Hepatocyte (in vitro differentiated cells): ENCODE results near the gene UBE2L5. TPM values are rescaled to one million over a fixed set of nuclear protein-coding genes. Genes with fewer than 3 reads are reported as not detected.

Source experiments
- DNase-seq: peaks from one replicate; pipeline ENCODE4 v3.0.0-alpha.2; 2016; ENCODE audit warnings: low spot score
- H2AFZ ChIP-seq: fragments of 200-600 bp; sonication (generic); 2 replicates; pipeline ENCODE4 v1.6.0; 2016; ENCODE audit warnings: antibody characterized with exemption, mild to moderate bottlenecking
- H3K27ac ChIP-seq: fragments of 200-600 bp; sonication (generic); 2 replicates; pipeline ENCODE4 v1.5.1; 2016; ENCODE audit warnings: mild to moderate bottlenecking
- H3K27me3 ChIP-seq: fragments of 200-600 bp; sonication (generic); 2 replicates; pipeline ENCODE4 v1.6.1; 2016
- H3K36me3 ChIP-seq: fragments of 200-600 bp; sonication (generic); replicated peaks from 2 replicates; pipeline ENCODE4 v1.5.1; 2016; ENCODE audit warnings: low read depth; ENCODE audit not compliant: insufficient read depth
- H3K4me1 ChIP-seq: fragments of 200-600 bp; sonication (generic); 2 replicates; pipeline ENCODE4 v1.5.1; 2016; ENCODE audit warnings: mild to moderate bottlenecking, moderate library complexity; ENCODE audit not compliant: insufficient read depth
- H3K4me2 ChIP-seq: fragments of 200-600 bp; sonication (generic); 2 replicates; pipeline ENCODE4 v1.6.0; 2016
- H3K4me3 ChIP-seq: fragments of 200-600 bp; sonication (generic); 2 replicates; pipeline ENCODE4 v1.5.1; 2016; ENCODE audit warnings: mild to moderate bottlenecking
- H3K79me2 ChIP-seq: fragments of 200-600 bp; sonication (generic); 2 replicates; pipeline ENCODE4 v1.6.0; 2017; ENCODE audit warnings: mild to moderate bottlenecking
- H3K9me2 ChIP-seq: fragments of 200-600 bp; sonication (generic); replicated peaks from 2 replicates; pipeline ENCODE4 v1.6.0; 2017; ENCODE audit warnings: mild to moderate bottlenecking; ENCODE audit not compliant: insufficient read depth
- H3K9me3 ChIP-seq: fragments of 200-600 bp; sonication (generic); 2 replicates; pipeline ENCODE4 v1.5.1; 2016; ENCODE audit warnings: low read depth, mild to moderate bottlenecking
- H4K20me1 ChIP-seq: fragments of 200-600 bp; sonication (generic); 2 replicates; pipeline ENCODE4 v1.6.0; 2016; ENCODE audit warnings: mild to moderate bottlenecking; ENCODE audit not compliant: insufficient read depth, poor library complexity, severe bottlenecking
- EZH2 ChIP-seq: fragments of 200-600 bp; sonication (generic); IDR thresholded peaks from 2 replicates; pipeline ENCODE4 v1.6.1; 2016; ENCODE audit warnings: antibody characterized with exemption, mild to moderate bottlenecking, borderline replicate concordance
- EZH2phosphoT487 ChIP-seq: fragments of 200-600 bp; sonication (generic); IDR thresholded peaks from one replicate; pipeline ENCODE4 v1.6.1; 2018; ENCODE audit warnings: antibody characterized with exemption, mild to moderate bottlenecking, low read depth, moderate library complexity; ENCODE audit not compliant: unreplicated experiment, severe bottlenecking
- WGBS: methylation state at CpG from one replicate; pipeline ENCODE4 v1.1.6; 2016; ENCODE audit warnings: low lambda C conversion rate; ENCODE audit errors: missing lambda C conversion rate; 5-methylcytosine and 5-hydroxymethylcytosine counted together
- polyA plus RNA-seq: library from polyadenylated mRNA; unstranded; fragments of >200 nt; fragmentation: Nextera tagmentation; extraction: Ambion mirVana; gene quantifications from 2 replicates; pipeline ENCODE4 v1.2.1, GENCODE V29; 2016
- total RNA-seq: library from RNA; depleted of rRNA; stranded (reverse); fragments of >200 nt; gene quantifications from 2 replicates; pipeline ENCODE4 v1.2.3, GENCODE V29; 2014
- TF ChIP-seq, protein P1 (sequence below): fragments of 200-600 bp; sonication (generic); IDR thresholded peaks from 2 replicates; pipeline ENCODE4 v1.5.1; 2016; ENCODE audit warnings: antibody characterized with exemption, mild to moderate bottlenecking; ENCODE audit not compliant: poor library complexity

The UBE2L5 gene
- total and polyA plus RNA-seq, 2 experiments from 2014 or later: not detected

DNA sequence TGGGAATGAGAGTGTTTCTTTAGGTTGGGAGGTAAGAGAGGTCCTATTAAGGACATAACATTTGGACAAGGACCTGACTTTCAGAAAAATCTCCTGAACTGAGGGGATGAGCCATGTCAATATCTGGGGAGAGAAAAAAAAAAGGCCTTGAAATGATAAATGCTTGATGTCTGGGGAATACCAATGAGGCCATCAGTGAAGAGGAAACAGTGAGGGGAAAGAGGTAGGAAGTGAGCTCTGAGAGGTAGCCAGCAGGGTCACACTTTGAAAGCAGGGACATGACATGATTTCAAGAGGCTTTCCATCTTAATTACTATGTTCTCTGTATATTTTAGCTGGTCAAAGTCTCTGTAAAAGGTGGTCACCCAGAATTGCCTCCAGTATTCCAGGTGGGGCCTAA lies 9.9 kb upstream of the UBE2L5 start:
- Histone ChIP-seq H3K9me3 (no peaks in the 10 kb centered on the region), H3K4me1 (peaks cover 8% of the 10 kb centered on the region), H4K20me1 (no peaks in the 10 kb centered on the region), H3K79me2 (no peaks in the 10 kb centered on the region), H3K9me2 (no peaks in the 10 kb centered on the region), H3K4me3 (no peak overlapping the region), H3K36me3 (no peaks in the 10 kb centered on the region), H2AFZ (no peak overlapping the region), H3K27me3 (no peaks in the 10 kb centered on the region), H3K27ac (no peak overlapping the region), H3K4me2 (no peak overlapping the region)
- TF ChIP-seq, protein P1, sequence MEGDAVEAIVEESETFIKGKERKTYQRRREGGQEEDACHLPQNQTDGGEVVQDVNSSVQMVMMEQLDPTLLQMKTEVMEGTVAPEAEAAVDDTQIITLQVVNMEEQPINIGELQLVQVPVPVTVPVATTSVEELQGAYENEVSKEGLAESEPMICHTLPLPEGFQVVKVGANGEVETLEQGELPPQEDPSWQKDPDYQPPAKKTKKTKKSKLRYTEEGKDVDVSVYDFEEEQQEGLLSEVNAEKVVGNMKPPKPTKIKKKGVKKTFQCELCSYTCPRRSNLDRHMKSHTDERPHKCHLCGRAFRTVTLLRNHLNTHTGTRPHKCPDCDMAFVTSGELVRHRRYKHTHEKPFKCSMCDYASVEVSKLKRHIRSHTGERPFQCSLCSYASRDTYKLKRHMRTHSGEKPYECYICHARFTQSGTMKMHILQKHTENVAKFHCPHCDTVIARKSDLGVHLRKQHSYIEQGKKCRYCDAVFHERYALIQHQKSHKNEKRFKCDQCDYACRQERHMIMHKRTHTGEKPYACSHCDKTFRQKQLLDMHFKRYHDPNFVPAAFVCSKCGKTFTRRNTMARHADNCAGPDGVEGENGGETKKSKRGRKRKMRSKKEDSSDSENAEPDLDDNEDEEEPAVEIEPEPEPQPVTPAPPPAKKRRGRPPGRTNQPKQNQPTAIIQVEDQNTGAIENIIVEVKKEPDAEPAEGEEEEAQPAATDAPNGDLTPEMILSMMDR: no peak
- no peak for TF ChIP-seq EZH2
- TF ChIP-seq EZH2phosphoT487: no peak
- no peak for DNase-seq

DNA sequence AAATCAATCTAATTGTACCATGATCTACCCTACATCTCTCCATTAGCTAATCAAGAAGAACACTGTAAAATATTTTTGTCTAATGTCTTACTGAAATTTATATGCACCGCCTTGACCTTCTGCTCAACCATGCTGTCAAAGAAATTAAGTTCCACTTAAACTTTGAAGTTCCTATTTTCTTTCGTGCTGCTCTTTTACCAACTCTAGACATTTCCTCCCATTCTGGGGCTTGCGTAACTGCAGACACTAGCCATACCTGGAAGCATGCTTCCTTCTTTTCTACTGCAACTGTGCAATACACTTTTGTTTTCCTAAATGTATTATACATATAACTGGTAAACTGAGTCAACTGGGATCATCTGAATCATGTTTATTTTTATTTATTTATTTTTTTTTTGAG lies 8.5 kb upstream of the UBE2L5 start:
- Histone ChIP-seq H3K79me2 (no peaks in the 10 kb centered on the region), H3K4me2 (no peak overlapping the region), H3K9me2 (no peaks in the 10 kb centered on the region), H4K20me1 (no peaks in the 10 kb centered on the region), H3K27me3 (no peaks in the 10 kb centered on the region), H3K4me3 (no peak overlapping the region), H3K9me3 (no peaks in the 10 kb centered on the region), H3K36me3 (no peaks in the 10 kb centered on the region), H2AFZ (no peak overlapping the region), H3K4me1 (peaks cover 2% of the 10 kb centered on the region), H3K27ac (no peak overlapping the region)
- no peak for DNase-seq
- TF ChIP-seq EZH2: no peak
- 65% methylated on average over 3 of the region's 3 CpGs for WGBS

DNA sequence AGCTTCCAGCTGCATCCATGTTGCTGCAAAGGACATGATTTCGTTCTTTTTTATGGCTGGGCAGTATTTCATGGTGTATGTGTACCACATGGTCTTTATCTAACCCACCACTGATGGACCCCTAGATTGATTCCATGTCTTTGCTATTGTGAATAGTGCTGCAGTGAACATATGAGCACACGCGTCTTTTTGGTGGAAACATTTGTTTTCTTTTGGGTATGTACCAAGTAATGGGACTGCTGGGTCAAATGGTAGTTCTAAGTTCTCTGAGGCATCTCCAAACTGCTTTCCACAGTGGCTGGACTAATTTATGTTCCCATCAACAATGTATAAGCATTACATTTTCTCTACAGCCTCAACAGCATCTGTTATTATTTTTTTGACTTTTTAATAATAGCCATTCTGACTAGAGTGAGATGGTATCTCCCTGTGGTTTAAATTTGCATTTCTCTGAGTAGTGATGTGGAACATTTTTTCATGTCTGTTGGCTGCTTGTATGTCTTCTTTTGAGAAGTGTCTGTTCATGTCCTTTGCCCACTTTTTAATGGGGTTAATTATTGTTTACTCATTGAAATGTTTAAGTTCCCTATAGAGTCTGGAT lies 6.8 kb upstream of the UBE2L5 start:
- DNase-seq: no peak
- H3K4me3 ChIP-seq: no peak overlapping the region
- no peaks in the 10 kb centered on the region for H3K79me2 ChIP-seq
- TF ChIP-seq EZH2: no peak
- peaks cover under 1% of the 10 kb centered on the region for H3K4me1 ChIP-seq
- no peaks in the 10 kb centered on the region for H3K9me3 ChIP-seq
- H3K9me2 ChIP-seq: no peaks in the 10 kb centered on the region
- no peak overlapping the region for H3K27ac ChIP-seq
- H3K36me3 ChIP-seq: no peaks in the 10 kb centered on the region
- H3K4me2 ChIP-seq: no peak overlapping the region
- H3K27me3 ChIP-seq: no peaks in the 10 kb centered on the region
- no peak overlapping the region for H2AFZ ChIP-seq
- no peaks in the 10 kb centered on the region for H4K20me1 ChIP-seq
- 83% methylated on average over 3 of the region's 3 CpGs for WGBS

DNA sequence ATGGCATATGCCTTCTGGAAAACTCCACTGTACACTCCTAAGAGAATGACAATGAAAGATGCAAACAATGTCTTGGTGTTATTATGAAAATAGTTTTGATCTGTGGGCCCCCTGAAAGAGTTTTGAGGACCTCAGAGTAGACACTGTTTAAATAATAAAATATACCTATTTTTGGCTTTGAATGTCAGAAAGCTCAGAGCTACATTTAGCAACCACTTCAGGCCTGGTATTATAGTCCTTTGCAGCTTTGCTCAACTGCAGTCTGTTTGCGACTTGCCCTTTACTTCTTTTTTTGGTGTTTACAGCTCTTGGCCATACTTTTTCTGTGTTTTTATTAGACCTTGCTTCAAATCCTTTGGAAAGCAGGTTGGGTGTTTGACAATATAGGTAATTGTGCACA lies 5.8 kb upstream of the UBE2L5 start:
- Histone ChIP-seq H3K4me2 (no peak overlapping the region), H3K9me2 (no peaks in the 10 kb centered on the region), H2AFZ (no peak overlapping the region), H3K27me3 (no peaks in the 10 kb centered on the region), H3K27ac (no peak overlapping the region), H3K4me1 (peaks cover 5% of the 10 kb centered on the region), H4K20me1 (no peaks in the 10 kb centered on the region), H3K36me3 (no peaks in the 10 kb centered on the region), H3K4me3 (no peak overlapping the region), H3K79me2 (no peaks in the 10 kb centered on the region), H3K9me3 (no peaks in the 10 kb centered on the region)
- DNase-seq: no peak
- TF ChIP-seq, protein P1: no peak
- TF ChIP-seq EZH2phosphoT487: no peak
- no peak for TF ChIP-seq EZH2
- 88% methylated on average over 1 of the region's 1 CpG for WGBS
